NCI-H2107 treated with DMSO at 0.1 percent for 48 hours (cell line): ENCODE results near the gene EOLA1.
"Not testable (repeated sequence)": the region's sequence is repeated elsewhere in the genome, so short reads cannot be mapped to it uniquely, and the experiment has no call there.

Experiments
- DNase-seq: peaks from one replicate; lab custom pipeline; 2025; ENCODE audit not compliant: unreplicated experiment; lab: John Stamatoyannopoulos, UW

The EOLA1 gene

GRCh38 chrX:149595214-149595613 lies 54.4 kb downstream of the EOLA1 start, which contains the start of gene HSFX2:
TSS of gene HSFX2 (minus strand) at chrX:149595314. CDS start at chrX:149594700, 614 bp downstream.
- not testable (repeated sequence) for DNase-seq

- not testable (repeated sequence) for DNase-seq
Observed at GRCh38 chrX:149595943-149596342, 55.1 kb downstream of the EOLA1 start.
